Endometrial microvascular endothelial cells (primary cell): ENCODE results near the gene TMEM238. TPM values are rescaled to one million over a fixed set of nuclear protein-coding genes. Genes with fewer than 3 reads are reported as not detected.
"Not testable (repeated sequence)": the region's sequence is repeated elsewhere in the genome, so short reads cannot be mapped to it uniquely, and the experiment has no call there.

ENCODE experiments used
- in situ Hi-C: cut with HindIII; loops from 2 replicates; pipeline ENCODE4 v1.10.0; 2017; ENCODE audit warnings: low sequenced_read_pairs, low pct_unique_long_range_greater_than_20kb; ENCODE audit errors: inconsistent ontology term
- total RNA-seq: library from RNA; depleted of rRNA; stranded (reverse); fragments of >200 nt; gene quantifications from one replicate; pipeline ENCODE4 v1.2.3, GENCODE V29; 2015; ENCODE audit errors: inconsistent ontology term

TMEM238 gene
- not detected for total RNA-seq

GRCh38 chr19:55384131-55384919 is at the start of gene TMEM238:
TMEM238 (minus strand) TSS chr19:55384292; CDS start chr19:55384259, 33 bp downstream.
- in situ Hi-C loops = no loop called here

GRCh38 chr19:55433292-55433691 is 49.2 kb upstream of the TMEM238 start:
- in situ Hi-C loops = no loop called here

GRCh38 chr19:55432241-55432959 is 48.3 kb upstream of the TMEM238 start:
- in situ Hi-C loops = no loop called here

- in situ Hi-C loops = no loop called here
These were observed 47.1 kb upstream of the TMEM238 start for GRCh38 chr19:55431183-55431582.

GRCh38 chr19:55426042-55426441 is 42.0 kb upstream of the TMEM238 start:
- in situ Hi-C loops = no loop called here

GRCh38 chr19:55424518-55424917 is 40.4 kb upstream of the TMEM238 start:
- in situ Hi-C loops = no loop called here

- in situ Hi-C loops = no loop called here
These were observed 39.3 kb upstream of the TMEM238 start for GRCh38 chr19:55423225-55424005.

- in situ Hi-C loops = not testable (repeated sequence)
These were observed 37.2 kb upstream of the TMEM238 start for GRCh38 chr19:55421281-55421680.

- in situ Hi-C loops = no loop called here
These were observed 35.6 kb upstream of the TMEM238 start for GRCh38 chr19:55419624-55420236.

- in situ Hi-C loops = no loop called here
These were observed 35.0 kb upstream of the TMEM238 start for GRCh38 chr19:55419103-55419502.

GRCh38 chr19:55418185-55418584 is 34.1 kb upstream of the TMEM238 start:
- in situ Hi-C loops = no loop called here

GRCh38 chr19:55410168-55410567 is 26.1 kb upstream of the TMEM238 start:
- in situ Hi-C loops = no loop called here

- in situ Hi-C loops = not testable (repeated sequence)
These were observed 25.1 kb upstream of the TMEM238 start for GRCh38 chr19:55409179-55409578.

- in situ Hi-C loops = no loop called here
These were observed 24.4 kb upstream of the TMEM238 start for GRCh38 chr19:55408533-55408872.

GRCh38 chr19:55407800-55408532 is 23.9 kb upstream of the TMEM238 start:
- in situ Hi-C loops = no loop called here

GRCh38 chr19:55407550-55407799 is 23.4 kb upstream of the TMEM238 start, which contains the start of gene UBE2S:
UBE2S (minus strand) TSS chr19:55407788; CDS start chr19:55407589, 199 bp downstream.
- in situ Hi-C loops = not testable (repeated sequence)

GRCh38 chr19:55406826-55407549 is 22.9 kb upstream of the TMEM238 start:
- in situ Hi-C loops = no loop called here
